Osteoblast (primary cell): Measurements from ENCODE around the gene ARL6IP1. TPM values are rescaled to one million over a fixed set of nuclear protein-coding genes. Genes with fewer than 3 reads are reported as not detected.

Experiments used
- DNase-seq: peaks from one replicate; pipeline ENCODE4 v3.0.0; 2011; ENCODE audit warnings: low spot score, mixed read lengths; ENCODE audit not compliant: insufficient read length; ENCODE audit errors: missing footprints
- H2AFZ ChIP-seq: 2 replicates; pipeline ENCODE4 v1.6.0; 2011; ENCODE audit warnings: mild to moderate bottlenecking, low read length
- H3K27ac ChIP-seq: 2 replicates; pipeline ENCODE4 v1.5.1; 2011; ENCODE audit warnings: mild to moderate bottlenecking, low read depth, low read length, moderate library complexity
- H3K27me3 ChIP-seq: 2 replicates; pipeline ENCODE4 v1.6.0; 2012; ENCODE audit warnings: mild to moderate bottlenecking, control low read depth, inconsistent platforms, low read length, moderate library complexity; ENCODE audit not compliant: insufficient read depth
- H3K36me3 ChIP-seq: 2 replicates; pipeline ENCODE4 v1.5.1; 2011; ENCODE audit warnings: mild to moderate bottlenecking, low read length, control low read depth, moderate library complexity; ENCODE audit not compliant: insufficient read depth
- H3K4me1 ChIP-seq: 2 replicates; pipeline ENCODE4 v1.5.1; 2011; ENCODE audit warnings: mild to moderate bottlenecking, low read length, control low read depth, moderate library complexity; ENCODE audit not compliant: insufficient read depth
- H3K4me2 ChIP-seq: 2 replicates; pipeline ENCODE4 v1.6.0; 2011; ENCODE audit warnings: mild to moderate bottlenecking, low read length; ENCODE audit not compliant: insufficient read depth
- H3K4me3 ChIP-seq: fragments of 200-600 bp; sonication (generic); 3 replicates; pipeline ENCODE4 v1.5.1; 2012; ENCODE audit warnings: mild to moderate bottlenecking, low read length, inconsistent platforms; ENCODE audit not compliant: insufficient read depth
- H3K79me2 ChIP-seq: 2 replicates; pipeline ENCODE4 v1.6.0; 2012; ENCODE audit warnings: mild to moderate bottlenecking, low read length, control low read depth, inconsistent platforms; ENCODE audit not compliant: insufficient read depth
- H3K9me3 ChIP-seq: 2 replicates; pipeline ENCODE4 v1.5.1; 2011; ENCODE audit warnings: low read depth, low read length, control low read depth
- H4K20me1 ChIP-seq: 2 replicates; pipeline ENCODE4 v1.6.0; 2012; ENCODE audit warnings: mild to moderate bottlenecking, low read length, control low read depth; ENCODE audit not compliant: insufficient read depth
- total RNA-seq: library from RNA; depleted of rRNA; stranded (reverse); fragments of >200 nt; gene quantifications from 2 replicates; pipeline ENCODE4 v1.2.3, GENCODE V29; 2012
- TF ChIP-seq, protein P1 (sequence below): IDR thresholded peaks from 2 replicates; pipeline ENCODE4 v1.5.1; 2011; ENCODE audit warnings: mild to moderate bottlenecking, low read depth, low read length, moderate library complexity; ENCODE audit errors: extremely low read depth

ARL6IP1 gene
- total RNA-seq, 1 donor: 113 TPM

DNA sequence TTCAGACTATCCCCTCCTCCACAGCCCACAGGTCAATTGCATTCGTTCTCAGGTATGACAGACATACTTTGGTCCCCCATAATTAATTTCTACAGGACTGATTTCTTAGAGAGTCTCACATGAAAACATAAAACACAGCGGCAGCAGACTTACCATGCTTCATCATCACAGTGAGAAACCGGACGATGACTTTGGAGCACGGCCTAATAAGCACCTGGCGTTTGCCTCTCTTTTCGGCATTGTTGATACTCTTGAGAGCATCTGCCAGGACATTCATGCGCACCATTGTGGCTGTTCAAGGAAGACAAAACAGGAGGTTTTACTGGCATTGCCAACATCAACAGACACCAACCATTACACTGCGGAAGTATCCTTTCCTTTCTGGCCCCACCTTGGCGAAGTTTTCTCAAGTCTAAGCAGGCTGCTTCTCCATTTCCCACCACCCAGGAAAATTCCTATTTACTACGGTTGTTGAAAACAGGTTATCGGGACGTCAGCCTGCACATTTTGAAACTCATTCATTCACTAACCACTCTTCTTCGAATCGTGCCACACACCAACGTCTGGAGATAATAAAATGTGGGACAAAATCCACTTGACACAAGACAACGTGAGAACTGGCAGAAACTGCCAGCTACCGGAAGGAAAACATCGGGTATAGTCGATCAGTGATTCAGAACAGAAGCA lies 12.4 kb downstream of the ARL6IP1 start:
- Histone ChIP-seq H2AFZ (no peak overlapping the region), H3K4me2 (peak overlapping the region; percentile 86), H3K27me3 (no peaks in the 10 kb centered on the region), H3K79me2 (peaks cover 71% of the 10 kb centered on the region), H3K4me1 (peaks cover 18% of the 10 kb centered on the region), H3K9me3 (no peaks in the 10 kb centered on the region), H3K27ac (peak overlapping the region; percentile 87), H3K4me3 (peak overlapping the region; percentile 100), H3K36me3 (peaks cover 75% of the 10 kb centered on the region), H4K20me1 (peaks cover 62% of the 10 kb centered on the region)
- TF ChIP-seq, protein P1, sequence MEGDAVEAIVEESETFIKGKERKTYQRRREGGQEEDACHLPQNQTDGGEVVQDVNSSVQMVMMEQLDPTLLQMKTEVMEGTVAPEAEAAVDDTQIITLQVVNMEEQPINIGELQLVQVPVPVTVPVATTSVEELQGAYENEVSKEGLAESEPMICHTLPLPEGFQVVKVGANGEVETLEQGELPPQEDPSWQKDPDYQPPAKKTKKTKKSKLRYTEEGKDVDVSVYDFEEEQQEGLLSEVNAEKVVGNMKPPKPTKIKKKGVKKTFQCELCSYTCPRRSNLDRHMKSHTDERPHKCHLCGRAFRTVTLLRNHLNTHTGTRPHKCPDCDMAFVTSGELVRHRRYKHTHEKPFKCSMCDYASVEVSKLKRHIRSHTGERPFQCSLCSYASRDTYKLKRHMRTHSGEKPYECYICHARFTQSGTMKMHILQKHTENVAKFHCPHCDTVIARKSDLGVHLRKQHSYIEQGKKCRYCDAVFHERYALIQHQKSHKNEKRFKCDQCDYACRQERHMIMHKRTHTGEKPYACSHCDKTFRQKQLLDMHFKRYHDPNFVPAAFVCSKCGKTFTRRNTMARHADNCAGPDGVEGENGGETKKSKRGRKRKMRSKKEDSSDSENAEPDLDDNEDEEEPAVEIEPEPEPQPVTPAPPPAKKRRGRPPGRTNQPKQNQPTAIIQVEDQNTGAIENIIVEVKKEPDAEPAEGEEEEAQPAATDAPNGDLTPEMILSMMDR: no peak
- DNase-seq: peak; percentile 79

DNA sequence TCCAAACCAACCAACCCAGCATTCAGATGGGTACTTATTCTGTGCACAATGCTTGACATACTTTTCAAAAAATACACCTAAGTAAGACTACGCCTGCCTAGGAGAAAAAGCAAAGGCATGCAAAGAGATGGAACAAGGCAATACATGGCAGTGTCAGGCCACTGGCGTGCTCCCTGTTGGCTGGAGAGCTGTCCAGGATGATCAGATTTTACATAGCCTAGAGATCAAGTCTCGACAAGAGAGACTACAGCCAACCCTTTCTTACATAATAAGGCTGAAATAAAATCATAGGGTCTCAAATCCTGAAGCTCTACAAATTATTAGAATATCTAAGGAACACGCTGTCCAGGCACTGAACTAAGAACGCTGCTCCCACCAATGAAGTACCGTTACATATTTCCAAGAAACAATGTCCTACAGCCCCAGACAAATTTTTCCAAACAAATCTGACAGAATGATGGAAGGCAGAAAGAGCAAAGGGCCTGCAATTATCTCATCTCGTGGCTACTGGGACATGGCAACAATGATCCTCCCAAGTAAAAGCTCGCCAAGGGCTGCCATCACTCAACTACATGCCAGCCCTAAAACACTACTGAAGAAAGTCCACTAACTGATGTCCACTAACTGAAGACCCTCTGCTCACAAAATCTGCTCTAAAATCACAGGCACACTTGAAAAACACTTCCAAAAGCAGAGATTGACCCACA lies 16.3 kb downstream of the ARL6IP1 start:
- Histone ChIP-seq H3K27ac (peak overlapping the region; percentile 9), H3K9me3 (no peaks in the 10 kb centered on the region), H3K36me3 (peaks cover 67% of the 10 kb centered on the region), H3K4me3 (peak overlapping the region; percentile 9), H3K27me3 (no peaks in the 10 kb centered on the region), H4K20me1 (peaks cover 77% of the 10 kb centered on the region), H3K79me2 (peaks cover 73% of the 10 kb centered on the region), H2AFZ (no peak overlapping the region), H3K4me2 (peak overlapping the region; percentile 39), H3K4me1 (peaks cover 18% of the 10 kb centered on the region)
- TF ChIP-seq, protein P1: no peak
- DNase-seq: no peak

DNA sequence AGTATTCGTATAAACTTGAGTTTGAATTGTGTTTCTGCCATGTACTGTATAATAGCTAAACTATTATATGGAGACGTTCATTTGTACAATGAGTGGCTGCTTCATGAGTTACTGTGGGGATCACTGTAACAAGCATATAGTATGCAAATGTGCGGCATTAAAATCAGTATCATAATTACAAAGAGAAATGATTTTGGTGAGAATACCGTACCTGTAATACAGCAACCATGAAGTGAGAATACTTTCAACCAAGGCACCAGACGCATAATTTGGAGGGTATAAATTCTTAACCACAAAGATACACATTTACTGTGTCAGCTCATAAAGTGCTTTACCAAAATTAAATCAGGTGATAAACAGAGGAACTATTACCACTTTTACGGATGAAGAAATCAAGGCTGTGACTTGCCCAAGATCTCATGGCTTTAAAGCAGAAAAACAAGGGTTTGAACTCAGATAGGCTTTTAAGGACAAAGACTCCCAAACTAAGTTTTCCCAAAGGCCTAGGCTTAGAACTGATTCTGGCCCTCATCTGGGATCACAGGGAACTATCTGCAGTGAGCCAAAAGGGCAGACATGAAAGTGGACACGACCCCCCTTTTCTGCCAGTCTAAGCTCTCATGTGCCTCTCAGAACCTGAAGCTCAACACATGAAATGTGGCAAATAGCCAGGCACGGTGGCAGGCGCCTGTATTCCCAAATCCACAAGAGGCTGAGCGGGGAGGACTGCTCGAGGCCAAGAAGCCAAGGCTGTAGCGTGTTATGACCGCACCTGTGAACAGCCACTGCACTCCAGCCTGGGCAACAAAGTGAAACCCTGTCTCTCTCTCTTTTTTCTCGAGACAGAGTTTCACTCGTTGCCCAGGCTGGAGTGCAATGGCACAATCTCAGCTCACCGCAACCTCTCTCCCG lies 17.7 kb downstream of the ARL6IP1 start:
- peaks cover 62% of the 10 kb centered on the region for H3K36me3 ChIP-seq
- TF ChIP-seq, protein P1: no peak
- no peak overlapping the region for H3K4me2 ChIP-seq
- no peak for DNase-seq
- peaks cover 15% of the 10 kb centered on the region for H3K4me1 ChIP-seq
- no peaks in the 10 kb centered on the region for H3K27me3 ChIP-seq
- no peak overlapping the region for H3K4me3 ChIP-seq
- H2AFZ ChIP-seq: no peak overlapping the region
- H3K79me2 ChIP-seq: peaks cover 60% of the 10 kb centered on the region
- H3K27ac ChIP-seq: peak overlapping the region; percentile 10
- no peaks in the 10 kb centered on the region for H3K9me3 ChIP-seq
- peaks cover 63% of the 10 kb centered on the region for H4K20me1 ChIP-seq
